CD4-positive, alpha-beta T cell (primary cell): ENCODE measurements around the gene ANKRD63. TPM values are rescaled to one million over a fixed set of nuclear protein-coding genes. Genes with fewer than 3 reads are reported as not detected.

ENCODE experiments used
- ATAC-seq: fragments of 200-7000 bp; cut with Tn5 transposase; one replicate; pipeline ENCODE4 v1.10.0; 2022; ENCODE audit warnings: mild to moderate bottlenecking; ENCODE audit not compliant: poor library complexity
- CTCF ChIA-PET: fragments of 350-600 bp; sonication (Branson Sonifier 250); formaldehyde crosslinking; loops from one replicate; lab custom pipeline; 2021; ENCODE audit warnings: antibody characterized with exemption, inconsistent platforms; lab: Charles Lee
- POLR2A ChIA-PET: fragments of 350-600 bp; sonication (Branson Sonifier 250); formaldehyde crosslinking; loops from one replicate; lab custom pipeline; 2021; ENCODE audit warnings: antibody characterized with exemption, inconsistent platforms; lab: Charles Lee
- DNase-seq, 14 experiments: peaks; one replicate each; pipeline ENCODE4 v3.0.0-alpha.2; 2013 to 2020; ENCODE audit warnings: mixed read lengths in 2 of 14
- H3K27ac ChIP-seq, 2 donors: one replicate each; pipeline versions ENCODE4 v1.5.1 to v1.7.0; 2013; ENCODE audit warnings: low read length in 2 of 2, low read depth in 1 of 2, mild to moderate bottlenecking in 1 of 2
- H3K27me3 ChIP-seq, 2 experiments: 1 replicate in 1 of 2; 2 replicates in 1 of 2; pipeline versions ENCODE4 v1.6.1 to v1.7.0; 2013; ENCODE audit warnings: low read length in 2 of 2, control low read depth in 1 of 2, mild to moderate bottlenecking in 1 of 2, moderate library complexity in 1 of 2; ENCODE audit not compliant: insufficient read depth in 2 of 2, control insufficient read depth in 1 of 2
- H3K36me3 ChIP-seq: one replicate; pipeline ENCODE4 v1.6.1; 2013; ENCODE audit warnings: low read length, control low read depth; ENCODE audit not compliant: insufficient read depth
- H3K4me1 ChIP-seq: one replicate; pipeline ENCODE4 v1.6.1; 2013; ENCODE audit warnings: low read length, control low read depth; ENCODE audit not compliant: insufficient read depth
- H3K4me3 ChIP-seq: one replicate; pipeline ENCODE4 v1.5.1; 2013; ENCODE audit warnings: mild to moderate bottlenecking, low read length, moderate library complexity
- H3K9me3 ChIP-seq, 2 experiments: 1 replicate in 1 of 2; 2 replicates in 1 of 2; pipeline versions ENCODE4 v1.6.1 to v1.7.0; 2013; ENCODE audit warnings: low read length in 2 of 2, mild to moderate bottlenecking in 2 of 2, control low read depth in 1 of 2, moderate library complexity in 1 of 2; ENCODE audit not compliant: control insufficient read depth in 1 of 2, insufficient read depth in 1 of 2
- H3K27ac Mint-ChIP-seq: one replicate; pipeline ENCODE4 v1.8.0; 2020; ENCODE audit warnings: mixed read lengths
- H3K27me3 Mint-ChIP-seq: one replicate; pipeline ENCODE4 v1.8.0; 2021; ENCODE audit warnings: mixed read lengths
- H3K36me3 Mint-ChIP-seq: one replicate; pipeline ENCODE4 v1.8.0; 2021; ENCODE audit warnings: low read depth, mixed read lengths
- H3K4me1 Mint-ChIP-seq: one replicate; pipeline ENCODE4 v1.8.0; 2021; ENCODE audit warnings: low read depth, mixed read lengths
- H3K4me3 Mint-ChIP-seq: one replicate; pipeline ENCODE4 v1.8.0; 2020; ENCODE audit warnings: mild to moderate bottlenecking, mixed read lengths
- H3K9me3 Mint-ChIP-seq: one replicate; pipeline ENCODE4 v1.8.0; 2020; ENCODE audit warnings: mixed read lengths
- CTCF ChIP-seq: fragments of 200-600 bp; IDR thresholded peaks from one replicate; pipeline ENCODE4 v1.8.0; 2022; ENCODE audit warnings: antibody characterized with exemption, mild to moderate bottlenecking
- intact Hi-C, 2 experiments: fragments of 100-400 bp; cut with DNase I in 1 of 2; cut with micrococcal nuclease in 1 of 2; formaldehyde crosslinking; loops; one replicate each; pipeline versions ENCODE4 v1.15.1 to v1.9.0; 2023 to 2025; cut with DNase I, micrococcal nuclease
- total RNA-seq, 174 experiments: library from RNA in 2 of 174; stranded (reverse) in 2 of 174; gene quantifications; one replicate each; pipeline ENCODE4 v1.2.3 and lab custom pipeline; 2021 to 2026

Gene ANKRD63
- total RNA-seq, 2 experiments from 2014 or later, result not detected

- Histone ChIP-seq H3K4me3 (no peak overlapping the region), H3K9me3 (no peaks in the 10 kb centered on the region), H3K27ac (no peak overlapping the region), H3K36me3 (peaks cover 87% of the 10 kb centered on the region), H3K4me1 (no peaks in the 10 kb centered on the region), H3K27me3 (no peaks in the 10 kb centered on the region)
- no peaks in the 10 kb centered on the region for H3K27me3 Mint-ChIP-seq
- intact Hi-C loops, result no loop called here
- no peak for DNase-seq
- TF ChIP-seq CTCF, result no peak
- POLR2A ChIA-PET, result interaction anchor here (0.7 to 1.0 kb wide), 2 partner anchors 12 to 13 kb away, joined by 4 read pairs; partner anchors contain the start of gene PLCB2
- H3K4me1 Mint-ChIP-seq, result no peaks in the 10 kb centered on the region
- H3K9me3 Mint-ChIP-seq, result no peaks in the 10 kb centered on the region
- H3K4me3 Mint-ChIP-seq, result no peak overlapping the region
- CTCF ChIA-PET, result no interaction called here
- ATAC-seq, result no peak
- no peak overlapping the region for H3K27ac Mint-ChIP-seq
- peaks cover 73% of the 10 kb centered on the region for H3K36me3 Mint-ChIP-seq
These were observed 11.3 kb upstream of the ANKRD63 start for GRCh38 chr15:40293905-40294895.

GRCh38 chr15:40293006-40293405 lies 10.1 kb upstream of the ANKRD63 start:
- Mint-ChIP-seq H3K4me3 (no peak overlapping the region), H3K27ac (no peak overlapping the region), H3K4me1 (no peaks in the 10 kb centered on the region), H3K27me3 (no peaks in the 10 kb centered on the region), H3K9me3 (no peaks in the 10 kb centered on the region), H3K36me3 (peaks cover 71% of the 10 kb centered on the region)
- H3K27me3 ChIP-seq, result no peaks in the 10 kb centered on the region
- ChIA-PET CTCF (no interaction called here), POLR2A (interaction anchor here (0.7 kb wide), 1 partner anchor 13 kb away, joined by 4 read pairs; no protein-coding TSS in a partner anchor)
- H3K4me3 ChIP-seq, result no peak overlapping the region
- no peaks in the 10 kb centered on the region for H3K4me1 ChIP-seq
- no peak for TF ChIP-seq CTCF
- DNase-seq, result no peak
- H3K9me3 ChIP-seq, result no peaks in the 10 kb centered on the region
- no peak for ATAC-seq
- H3K36me3 ChIP-seq, result peaks cover 85% of the 10 kb centered on the region
- H3K27ac ChIP-seq, result no peak overlapping the region
- intact Hi-C loops, result no loop called here

GRCh38 chr15:40292246-40292645 lies 9.4 kb upstream of the ANKRD63 start:
- TF ChIP-seq CTCF, result no peak
- intact Hi-C loops, result no loop called here
- no peak for DNase-seq
- Histone ChIP-seq H3K27ac (no peak overlapping the region), H3K36me3 (peaks cover 87% of the 10 kb centered on the region), H3K4me3 (no peak overlapping the region), H3K27me3 (no peaks in the 10 kb centered on the region), H3K9me3 (no peaks in the 10 kb centered on the region), H3K4me1 (no peaks in the 10 kb centered on the region)
- POLR2A ChIA-PET, result no interaction called here
- H3K4me1 Mint-ChIP-seq, result no peaks in the 10 kb centered on the region
- no peak overlapping the region for H3K4me3 Mint-ChIP-seq
- ATAC-seq, result no peak
- H3K36me3 Mint-ChIP-seq, result peaks cover 69% of the 10 kb centered on the region
- H3K9me3 Mint-ChIP-seq, result no peaks in the 10 kb centered on the region
- no peaks in the 10 kb centered on the region for H3K27me3 Mint-ChIP-seq
- no peak overlapping the region for H3K27ac Mint-ChIP-seq
- CTCF ChIA-PET, result no interaction called here
